G401.6 (cell line): ENCODE data around the gene GINS3.

Experiments used
- FAIRE-seq: peaks from 2 replicates; lab custom pipeline; 2012; peaks lifted over from hg19 to GRCh38; lab: Jason Lieb, UNC

The GINS3 gene

DNA sequence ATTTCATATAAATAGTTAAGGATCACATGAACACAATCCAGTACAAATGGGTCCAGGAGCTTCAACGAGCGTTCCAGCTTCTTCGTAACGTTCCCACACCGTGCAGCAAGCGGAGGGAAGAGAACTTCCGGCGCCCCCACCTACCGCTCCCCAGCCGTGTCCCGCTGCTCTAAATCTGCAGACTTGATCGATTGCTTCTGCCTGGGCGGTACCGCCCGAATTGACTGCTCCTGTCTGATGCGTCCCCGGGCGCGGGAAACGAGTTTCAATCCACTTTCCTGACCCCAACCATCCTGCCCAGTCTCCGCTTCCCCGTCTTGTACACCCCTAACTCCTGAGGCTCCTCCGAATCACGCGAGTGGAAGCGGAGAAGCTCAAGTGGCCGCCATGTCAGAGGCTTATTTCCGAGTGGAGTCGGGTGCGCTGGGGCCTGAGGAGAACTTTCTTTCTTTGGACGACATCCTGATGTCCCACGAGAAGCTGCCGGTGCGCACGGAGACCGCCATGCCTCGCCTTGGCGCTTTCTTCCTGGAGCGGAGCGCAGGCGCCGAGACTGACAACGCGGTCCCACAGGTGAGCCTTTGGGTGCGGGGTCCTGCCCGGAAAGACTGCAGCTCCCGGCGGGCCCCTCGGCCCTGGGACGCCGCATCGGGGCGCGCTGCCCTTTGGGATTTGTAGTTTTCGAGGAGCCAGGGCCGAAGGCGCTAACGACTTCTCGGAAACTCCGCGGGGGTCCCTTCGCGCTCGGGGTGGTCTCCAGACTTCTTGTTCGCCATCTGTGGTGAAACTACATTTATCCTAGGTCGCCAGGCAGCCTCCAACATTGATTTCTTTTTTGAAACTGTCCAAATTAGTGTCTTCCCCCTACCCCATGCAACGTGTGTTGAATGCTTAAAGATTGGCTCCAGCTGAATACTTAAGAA lies at the start of gene GINS3:
Gene GINS3 (plus strand): TSS at position 257 of the 923 bp plus-strand sequence. CDS start 131 bp downstream, at position 388.
- no peak for FAIRE-seq

DNA sequence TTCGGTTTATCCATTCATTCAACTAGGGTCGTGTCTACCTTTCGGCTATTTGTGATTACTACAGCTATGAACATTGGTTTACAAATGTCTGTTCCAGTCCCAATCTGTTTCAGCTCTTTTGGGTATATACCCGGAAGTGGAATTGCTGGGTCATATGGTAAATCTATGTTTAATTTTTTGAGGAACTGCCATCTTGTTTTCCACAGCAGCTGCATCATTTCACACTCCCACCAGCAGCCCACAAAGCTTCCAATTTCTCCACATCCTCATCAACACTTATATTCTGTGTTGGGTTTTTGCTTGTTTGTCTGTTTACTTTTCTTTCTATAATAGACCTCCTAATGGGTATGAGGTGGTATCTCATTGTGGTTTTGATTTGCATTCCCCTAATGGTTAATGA lies 48.7 kb upstream of the GINS3 start:
- FAIRE-seq = no peak

DNA sequence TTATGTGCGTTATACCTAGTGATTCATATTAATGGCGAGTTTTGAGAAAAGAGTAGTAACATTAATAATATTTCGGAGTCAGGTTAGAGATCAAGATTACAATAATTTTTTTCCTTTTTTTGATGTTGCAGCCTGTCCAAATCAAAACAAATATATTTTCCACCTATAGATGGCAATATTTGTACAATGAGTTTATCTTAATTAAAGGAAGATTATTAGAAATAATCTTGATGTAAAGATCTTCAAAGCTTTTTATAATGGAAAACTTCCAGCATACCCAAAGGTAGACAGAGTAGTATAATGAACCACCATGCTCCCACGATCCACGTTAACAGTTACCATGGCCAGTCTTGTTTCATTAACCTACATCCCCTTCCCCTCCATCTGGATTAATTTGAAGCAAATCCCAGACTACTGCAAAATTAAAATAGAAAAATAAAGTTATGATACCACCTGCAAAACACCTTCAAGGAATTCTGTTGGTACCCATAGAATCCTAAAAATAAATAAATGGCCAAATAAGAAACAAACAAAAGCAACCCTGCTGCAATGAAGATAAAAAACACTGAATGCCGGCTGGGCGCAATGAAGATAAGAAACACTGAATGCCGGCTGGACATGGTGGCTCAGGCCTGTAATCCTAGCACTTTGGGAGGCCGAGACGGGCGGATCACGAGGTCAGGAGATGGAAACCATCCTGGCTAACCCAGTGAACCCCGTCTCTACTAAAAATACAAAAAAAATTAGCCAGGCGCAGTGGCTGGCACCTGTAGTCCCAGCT lies 46.5 kb upstream of the GINS3 start:
- peak; percentile 83 for FAIRE-seq

DNA sequence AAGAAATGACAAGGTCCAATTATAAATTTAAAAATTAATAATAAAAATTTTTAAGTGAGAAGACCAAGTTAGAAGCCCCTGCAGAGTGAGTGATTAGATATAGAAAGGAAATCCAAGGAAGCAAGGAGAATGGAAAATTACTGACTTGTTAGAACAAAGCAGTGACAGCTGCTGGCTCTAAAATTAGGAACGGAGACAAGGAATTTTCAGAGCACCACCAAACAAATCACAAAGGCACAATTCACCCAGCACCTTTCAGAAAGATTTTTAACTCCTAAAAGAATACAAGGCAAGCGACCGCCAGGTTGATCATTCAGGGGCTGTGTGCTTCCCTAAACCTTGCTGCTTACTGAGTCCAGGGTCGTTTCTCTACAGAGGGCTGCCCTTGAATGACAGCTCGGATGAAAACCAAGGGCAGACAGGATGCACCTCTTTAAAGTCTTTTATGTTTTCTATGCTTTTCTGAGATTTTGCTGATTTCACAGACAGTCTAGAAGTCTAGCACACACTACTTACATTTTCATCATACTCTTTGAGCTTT lies 45.4 kb upstream of the GINS3 start:
- FAIRE-seq = no peak

DNA sequence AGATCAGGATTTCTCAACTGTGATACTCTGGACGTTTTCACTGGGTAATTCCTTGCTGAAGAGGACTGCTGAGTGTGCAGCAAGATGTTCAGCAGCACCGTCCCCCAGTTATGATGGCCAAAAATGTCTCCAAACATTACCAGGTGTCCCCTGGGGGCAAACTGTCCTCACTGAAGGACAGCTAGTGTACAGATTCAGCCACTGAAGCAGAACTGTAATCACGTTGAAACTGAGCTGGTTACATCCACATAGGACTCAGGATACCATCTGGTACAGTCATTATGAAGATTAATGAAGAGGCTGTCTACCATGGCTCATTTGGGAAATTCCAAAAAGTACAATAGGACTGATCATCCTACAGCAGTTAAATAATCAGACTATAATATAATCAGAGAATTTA lies 43.3 kb upstream of the GINS3 start:
- FAIRE-seq = no peak

DNA sequence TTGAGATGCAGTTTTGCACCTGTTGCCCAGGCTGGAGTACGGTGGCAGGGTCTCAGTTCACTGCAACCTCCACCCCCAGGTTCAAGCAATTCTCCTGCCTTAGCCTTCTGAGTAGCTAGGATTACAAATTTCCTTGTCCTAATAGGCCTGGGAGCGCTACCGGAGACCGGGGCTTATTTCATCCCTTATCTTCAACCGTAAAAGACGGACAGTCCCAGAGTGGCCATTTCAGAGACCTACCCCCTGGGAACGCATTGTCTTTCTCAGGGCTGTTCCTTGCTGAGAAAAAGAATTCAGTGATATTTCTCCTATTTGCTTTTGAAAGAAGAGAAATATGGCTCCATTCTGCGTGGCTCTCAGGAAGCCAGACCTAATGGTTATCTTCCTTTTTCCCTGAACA lies 39.6 kb upstream of the GINS3 start:
- no peak for FAIRE-seq

DNA sequence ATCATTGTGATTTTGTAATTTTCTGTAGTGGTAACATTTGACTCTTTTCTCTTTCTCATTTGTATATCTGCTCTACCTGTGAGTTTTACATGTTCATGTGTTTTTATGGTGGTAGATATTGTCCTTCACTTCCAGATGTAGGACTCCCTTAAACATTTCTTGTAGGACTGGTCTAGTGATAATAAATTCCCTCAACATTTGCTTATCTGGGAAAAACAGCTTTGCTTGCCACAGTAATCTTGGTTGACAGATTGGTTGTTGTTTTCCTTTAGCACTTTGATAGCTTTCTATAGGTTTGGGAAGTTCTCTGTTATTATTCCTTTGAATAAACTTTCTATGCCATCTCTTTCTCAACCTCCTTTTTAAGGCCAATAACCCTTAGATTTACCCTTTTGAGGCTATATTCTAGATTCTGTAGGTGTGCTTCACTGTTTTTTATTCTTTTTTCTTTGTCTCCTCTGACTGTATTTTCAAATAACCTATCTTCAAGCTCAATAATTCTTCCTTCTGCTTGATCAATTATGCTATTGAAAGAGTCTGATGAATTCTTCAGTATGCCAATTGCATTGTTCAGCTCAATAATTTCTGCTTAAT lies 32.1 kb upstream of the GINS3 start:
- no peak for FAIRE-seq

DNA sequence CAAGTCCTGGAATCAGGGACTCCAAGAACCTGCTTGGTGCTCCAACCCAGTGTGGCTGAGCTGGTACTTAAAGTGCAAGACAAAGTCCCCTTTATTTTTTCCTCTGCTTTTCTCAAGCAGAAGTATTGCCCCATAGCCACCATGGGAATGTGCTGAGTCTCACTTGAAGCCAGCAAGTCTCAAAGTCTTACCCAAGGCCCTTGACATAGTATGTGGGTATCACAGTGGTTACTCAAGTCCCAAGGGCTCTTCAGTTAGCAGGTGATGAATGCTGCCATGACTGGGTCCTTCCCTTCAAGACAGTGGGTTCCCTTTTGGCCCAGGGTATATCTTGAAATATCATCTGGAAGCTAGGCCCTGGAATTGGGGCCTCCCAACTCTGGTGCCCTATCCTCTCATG lies 30.5 kb upstream of the GINS3 start:
- no peak for FAIRE-seq

DNA sequence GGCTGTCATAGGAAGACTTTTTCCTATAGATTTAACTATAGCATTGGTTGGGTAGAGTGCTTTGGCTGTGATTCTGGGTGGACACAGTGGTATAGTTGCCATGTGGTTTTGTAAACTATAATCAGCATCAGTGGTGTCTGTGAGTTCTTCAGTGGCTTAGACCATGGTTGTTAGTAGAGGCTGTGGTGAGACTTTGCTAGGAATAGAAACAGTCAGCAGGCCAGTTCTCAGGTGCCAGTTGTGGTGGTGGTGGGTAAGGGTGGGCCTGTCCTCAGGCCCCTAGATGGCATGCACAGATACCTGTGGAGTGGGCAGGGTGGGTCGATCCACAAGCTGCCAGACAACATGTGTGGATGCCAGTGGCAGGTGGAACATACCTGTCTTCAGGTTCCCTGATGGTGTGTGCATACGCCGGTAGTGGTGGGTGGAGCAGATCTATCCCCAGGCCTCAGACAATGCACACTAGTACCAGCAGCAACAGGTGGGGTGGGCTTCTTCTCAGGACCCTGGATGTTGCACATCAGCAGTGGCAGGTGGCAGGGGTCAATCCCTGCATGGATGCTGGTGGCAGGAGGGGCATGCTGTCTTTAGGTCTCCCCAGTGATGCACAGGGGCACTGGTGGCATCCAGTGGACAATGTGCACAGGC lies 28.4 kb upstream of the GINS3 start:
- FAIRE-seq = no peak

DNA sequence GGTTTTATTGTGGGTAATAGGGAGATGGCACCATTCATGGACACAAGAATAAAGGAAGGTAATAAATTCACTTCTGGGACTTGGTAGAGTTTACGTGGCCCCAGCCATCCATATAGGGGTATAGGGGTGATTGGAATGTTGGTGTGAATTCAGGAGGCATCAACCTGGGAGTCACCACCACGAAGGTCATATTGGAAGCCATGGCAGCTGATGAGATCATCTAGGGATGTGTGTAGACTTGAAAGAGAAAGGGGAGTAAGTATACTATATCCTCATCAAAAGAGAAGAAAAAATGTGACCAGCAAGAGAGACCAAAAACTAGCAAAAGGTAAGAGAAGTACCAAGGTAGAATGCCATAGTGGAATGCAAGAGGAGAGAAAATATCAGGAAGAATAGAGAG lies 26.6 kb upstream of the GINS3 start:
- FAIRE-seq = no peak

DNA sequence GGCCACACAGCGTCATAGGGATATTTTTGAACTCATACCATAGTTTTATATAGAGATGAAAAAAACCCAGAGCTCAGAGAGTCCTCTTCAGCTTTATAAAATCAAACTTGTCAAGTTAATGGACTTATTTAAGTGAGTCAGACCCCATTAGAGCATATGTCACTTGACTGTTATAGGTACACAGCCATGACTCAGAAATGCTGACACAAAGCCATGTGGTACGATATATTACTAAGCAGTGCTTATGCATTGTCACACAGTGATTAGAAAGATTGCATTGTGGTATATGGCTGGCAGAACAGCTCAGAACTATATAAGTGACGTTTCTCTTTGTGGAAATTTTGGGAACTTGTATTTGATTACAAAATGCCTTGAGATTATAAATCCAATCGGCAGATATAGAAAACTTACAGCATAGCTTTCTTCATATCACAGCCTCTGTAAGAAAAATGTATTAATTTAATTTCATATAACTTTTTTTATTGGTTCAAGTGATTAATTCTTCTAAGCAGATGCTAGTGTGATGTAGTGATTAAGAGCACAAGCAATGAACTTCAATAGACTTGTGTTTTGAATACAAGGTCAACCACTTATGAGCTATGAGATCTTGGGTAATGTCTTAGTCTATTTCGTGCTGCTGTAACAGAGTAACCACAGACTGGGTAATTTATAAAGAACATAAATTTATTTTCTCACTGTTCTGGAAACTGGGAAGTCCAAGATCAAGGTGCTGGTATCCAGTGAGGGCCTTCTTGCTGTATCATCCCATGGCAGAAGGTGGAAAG lies 25.8 kb upstream of the GINS3 start:
- no peak for FAIRE-seq

DNA sequence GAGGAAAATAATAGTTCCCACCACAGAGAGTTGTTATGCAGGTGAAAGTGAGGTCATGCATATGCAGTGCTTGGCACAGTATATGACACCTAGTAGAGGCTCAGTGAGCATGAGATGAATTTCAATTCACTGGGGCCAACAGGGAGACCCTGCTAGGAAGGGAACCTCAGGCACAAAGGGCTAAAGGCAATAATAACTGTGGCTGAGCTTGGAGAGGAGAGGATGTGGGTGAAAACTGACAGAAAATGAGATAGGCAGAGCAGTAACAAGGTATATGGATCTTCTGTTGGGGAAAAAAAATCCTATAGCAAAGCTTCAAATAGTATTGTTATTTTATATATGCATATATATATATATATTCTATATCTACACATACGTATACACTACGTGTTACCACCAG lies 25.0 kb upstream of the GINS3 start:
- FAIRE-seq = no peak

DNA sequence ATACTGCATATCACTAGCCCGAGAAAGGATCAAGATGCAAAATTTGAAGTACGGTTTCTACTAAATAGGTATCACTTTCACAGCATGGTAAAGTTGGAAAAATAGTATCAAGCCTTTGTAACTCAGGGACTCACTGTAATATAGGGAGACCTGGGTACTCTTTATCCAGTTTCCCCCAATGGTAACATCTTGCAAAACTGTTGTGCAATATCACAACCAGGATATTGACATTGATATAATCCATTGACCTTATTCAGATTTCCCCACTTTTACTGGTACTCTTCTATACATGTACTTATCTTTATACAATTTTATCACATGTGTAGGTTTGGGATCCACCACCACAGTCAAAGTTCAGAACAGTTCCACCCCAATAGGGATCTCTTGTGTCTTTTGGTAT lies 20.4 kb upstream of the GINS3 start:
- no peak for FAIRE-seq

DNA sequence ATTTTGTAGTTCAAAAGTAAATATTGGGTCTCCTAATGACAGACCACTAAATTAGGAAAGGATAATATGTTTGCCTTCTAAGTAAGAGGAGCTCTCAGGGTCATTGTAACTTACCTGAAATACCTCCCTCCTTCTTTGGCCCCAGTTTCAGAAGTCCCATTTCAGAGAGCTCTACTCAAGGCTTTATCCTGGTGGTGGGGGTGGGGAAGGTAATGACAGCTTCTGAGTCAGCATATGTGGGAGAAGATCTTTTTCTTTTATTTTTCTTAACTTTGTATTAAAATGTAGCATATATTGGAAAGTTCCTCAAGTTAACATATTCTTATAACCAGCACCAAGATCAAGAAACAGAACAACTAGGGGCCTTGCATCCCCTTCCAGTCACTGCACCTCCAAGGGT lies 16.9 kb upstream of the GINS3 start:
- no peak for FAIRE-seq

DNA sequence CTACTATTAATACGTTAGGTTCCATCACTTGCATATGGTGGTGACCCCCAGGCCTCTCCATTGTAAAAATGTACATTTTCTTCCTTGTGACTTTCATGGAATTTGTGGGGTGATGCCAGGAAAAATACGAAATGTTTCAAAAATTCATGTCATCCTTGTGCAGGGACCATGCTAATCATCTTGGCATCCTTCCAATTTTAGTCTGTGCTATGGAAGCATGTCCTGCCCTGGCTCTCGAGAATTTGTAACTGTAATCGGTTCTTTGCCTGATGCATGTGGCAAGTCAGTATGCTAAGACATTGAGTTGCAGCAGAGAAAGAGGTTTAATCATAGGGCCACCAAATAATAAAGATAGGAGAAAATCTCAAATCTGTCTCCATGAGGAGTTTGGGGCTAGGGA lies 14.3 kb upstream of the GINS3 start:
- FAIRE-seq = no peak

DNA sequence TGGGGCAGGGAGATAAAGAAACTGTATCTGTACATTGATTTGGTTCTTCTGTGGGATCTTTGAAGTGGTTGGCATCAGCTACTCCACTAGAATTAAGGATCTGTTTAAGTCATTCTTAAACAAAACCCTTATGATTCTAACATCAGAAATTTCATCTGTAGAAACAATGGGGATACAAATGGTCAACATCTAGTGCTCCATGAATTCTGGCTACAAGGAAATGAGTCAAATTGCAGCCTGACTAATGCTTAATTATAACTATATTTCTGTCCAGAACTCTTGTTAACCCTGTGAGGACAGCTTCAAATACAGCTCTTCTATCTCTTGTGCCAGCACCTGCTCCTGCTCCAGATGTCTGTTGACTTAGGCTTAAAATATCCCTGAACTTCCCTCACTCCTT lies 13.9 kb upstream of the GINS3 start:
- no peak for FAIRE-seq

DNA sequence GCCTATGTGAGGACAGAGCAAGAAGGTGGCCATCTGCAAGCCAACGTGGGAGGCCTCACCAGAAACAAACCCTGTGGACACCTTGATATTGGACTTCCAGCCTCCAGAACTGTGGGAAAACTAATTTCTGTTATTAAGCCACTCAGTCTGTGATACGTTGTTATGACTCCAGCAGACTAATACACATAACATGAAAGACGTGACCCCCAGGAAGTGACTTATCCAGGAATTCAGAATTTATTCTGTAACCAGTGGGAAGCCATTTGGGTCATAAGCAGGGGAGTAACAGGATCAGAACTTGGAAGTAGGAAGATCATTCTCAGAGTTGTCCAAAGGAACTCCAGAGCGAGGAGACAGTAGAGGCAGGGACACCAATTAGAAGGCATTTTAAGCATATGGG lies 12.5 kb upstream of the GINS3 start:
- no peak for FAIRE-seq

DNA sequence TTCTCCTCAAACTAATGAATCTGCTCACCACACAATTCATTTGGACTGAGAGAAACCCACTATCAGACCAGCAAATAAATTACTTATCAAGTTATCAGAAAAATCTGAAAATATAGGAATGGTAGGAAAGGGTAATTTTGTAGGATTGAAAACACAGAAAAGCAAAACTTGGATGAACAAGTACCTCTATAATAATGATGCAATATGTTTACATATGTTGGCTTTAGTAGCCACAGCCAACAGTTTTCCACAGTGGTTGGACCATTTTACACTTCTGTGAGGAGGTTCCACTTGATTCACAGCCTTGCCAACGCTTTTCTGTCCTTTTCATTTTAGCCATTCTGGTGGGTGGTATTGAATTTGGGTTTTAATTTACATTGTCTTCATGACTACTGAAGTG lies 10.6 kb upstream of the GINS3 start:
- FAIRE-seq = no peak

DNA sequence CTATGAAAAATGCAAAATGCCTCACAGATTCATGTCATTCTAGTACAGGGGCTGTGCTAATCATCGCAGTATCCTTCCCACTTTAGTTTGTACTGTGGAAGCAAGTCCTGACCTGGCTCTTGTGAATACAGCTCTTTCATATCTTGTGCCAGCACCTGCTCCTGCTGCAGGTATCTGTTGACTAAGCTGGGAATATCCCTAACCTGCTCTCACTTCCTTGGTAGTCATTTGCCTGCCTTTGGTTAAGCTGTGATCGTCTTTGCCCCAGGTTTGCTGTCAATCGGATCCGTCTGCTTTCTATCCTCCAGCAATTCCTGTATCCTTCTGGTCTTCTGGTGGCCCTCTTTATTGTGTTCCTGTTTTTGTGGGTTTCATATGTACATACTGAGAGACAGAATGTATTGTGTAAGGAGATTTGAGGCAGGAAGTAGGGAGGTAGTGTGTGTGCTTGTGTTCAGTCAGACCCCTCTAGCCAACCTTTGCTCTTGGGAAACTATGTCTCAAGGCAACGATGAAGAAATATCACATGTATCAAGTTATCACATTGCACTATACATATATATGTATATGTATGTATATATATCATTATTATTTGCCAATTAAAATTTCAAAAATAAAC lies 7.7 kb upstream of the GINS3 start:
- FAIRE-seq = no peak

DNA sequence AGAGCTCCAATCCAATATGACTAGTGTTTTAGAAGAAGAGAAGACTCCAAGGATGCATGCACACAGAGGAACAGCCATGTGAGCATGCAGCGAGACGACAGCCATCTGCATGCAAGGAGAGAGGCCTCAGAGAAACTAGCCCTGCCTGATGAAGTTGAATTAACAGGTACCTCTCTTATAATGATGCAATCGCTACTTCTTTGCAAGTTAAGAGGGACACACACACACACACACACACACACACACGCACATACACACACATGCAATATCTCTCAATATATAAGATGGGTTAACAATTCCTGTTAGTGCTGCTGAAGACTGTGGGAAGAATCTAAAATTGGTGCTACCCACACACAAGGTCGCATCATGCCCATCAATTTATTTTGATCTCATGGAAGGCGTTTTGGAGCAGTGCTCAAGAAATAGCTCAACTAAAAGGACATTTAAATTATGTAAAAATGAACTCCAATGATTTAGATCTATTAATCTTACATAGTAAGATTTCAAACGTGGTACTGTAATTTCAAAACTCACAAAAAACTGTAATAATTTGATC lies 7.0 kb upstream of the GINS3 start:
- no peak for FAIRE-seq

DNA sequence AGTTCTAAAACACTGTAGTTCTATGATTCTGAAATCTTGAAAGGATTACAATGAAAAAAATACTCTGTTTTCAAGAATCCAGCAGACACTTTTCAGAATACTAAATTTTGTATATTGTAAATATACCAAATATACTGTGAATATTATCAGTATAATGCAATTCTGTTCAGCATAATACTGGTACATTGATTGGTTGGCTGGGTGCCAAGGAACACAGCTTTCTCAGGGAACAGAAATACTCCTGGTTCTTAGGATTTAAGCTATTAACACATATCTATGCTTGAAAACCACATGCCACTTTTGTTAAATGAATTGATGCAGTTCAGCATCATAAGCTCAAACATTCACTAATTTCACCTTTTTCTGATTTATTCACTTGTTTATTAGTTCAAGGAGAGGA lies 2.5 kb upstream of the GINS3 start:
- FAIRE-seq = no peak
